Activated CD4-positive, alpha-beta T cell treated with anti-CD3 and anti-CD28 coated beads, Interleukin-2, Interleukin-4, amounts not matched to agents 100 ng/mL and 50 ng/mL, durations not matched to agents 16 hours and 8 hours (primary cell): Measurements from ENCODE around the gene ZNF217.
"Not testable (repeated sequence)": the region's sequence is repeated elsewhere in the genome, so short reads cannot be mapped to it uniquely, and the experiment has no call there.

Experiments
- DNase-seq: peaks from one replicate; pipeline ENCODE4 v3.0.0-alpha.2; 2020; ENCODE audit warnings: low spot score

ZNF217 gene

GRCh38 chr20:53566623-53567022 lies 27.0 kb downstream of the ZNF217 start:
- DNase-seq, result not testable (repeated sequence)

GRCh38 chr20:53565254-53565653 lies 28.4 kb downstream of the ZNF217 start:
- no peak for DNase-seq

GRCh38 chr20:53562104-53562764 lies 31.4 kb downstream of the ZNF217 start:
- DNase-seq, result not testable (repeated sequence)

- no peak for DNase-seq
These were observed 32.1 kb downstream of the ZNF217 start for GRCh38 chr20:53561505-53561904.

- DNase-seq, result no peak
These were observed 33.8 kb downstream of the ZNF217 start for GRCh38 chr20:53559816-53560215.

GRCh38 chr20:53557130-53557529 lies 36.5 kb downstream of the ZNF217 start:
- no peak for DNase-seq

- no peak for DNase-seq
These were observed 37.3 kb downstream of the ZNF217 start for GRCh38 chr20:53556267-53556897.

GRCh38 chr20:53555816-53556215 lies 37.8 kb downstream of the ZNF217 start:
- no peak for DNase-seq

GRCh38 chr20:53555081-53555480 lies 38.6 kb downstream of the ZNF217 start:
- no peak for DNase-seq

GRCh38 chr20:53552572-53552893 lies 41.1 kb downstream of the ZNF217 start:
- not testable (repeated sequence) for DNase-seq

GRCh38 chr20:53551719-53552571 lies 41.7 kb downstream of the ZNF217 start:
- not testable (repeated sequence) for DNase-seq

GRCh38 chr20:53550280-53551187 lies 43.1 kb downstream of the ZNF217 start:
- DNase-seq, result no peak

- DNase-seq, result peak; percentile 51
These were observed 45.9 kb downstream of the ZNF217 start for GRCh38 chr20:53547664-53548239.

- DNase-seq, result no peak
These were observed 54.1 kb downstream of the ZNF217 start for GRCh38 chr20:53539516-53539915.

- not testable (repeated sequence) for DNase-seq
These were observed 57.3 kb downstream of the ZNF217 start for GRCh38 chr20:53536382-53536781.

GRCh38 chr20:53535878-53536277 lies 57.8 kb downstream of the ZNF217 start:
- no peak for DNase-seq

GRCh38 chr20:53534037-53534436 lies 59.6 kb downstream of the ZNF217 start:
- no peak for DNase-seq

- no peak for DNase-seq
These were observed 60.1 kb downstream of the ZNF217 start for GRCh38 chr20:53533500-53533899.

- DNase-seq, result not testable (repeated sequence)
These were observed 60.9 kb downstream of the ZNF217 start for GRCh38 chr20:53532654-53533312.

GRCh38 chr20:53530440-53530839 lies 63.2 kb downstream of the ZNF217 start:
- DNase-seq, result no peak

GRCh38 chr20:53529658-53530057 lies 64.0 kb downstream of the ZNF217 start:
- no peak for DNase-seq
